ENCODE measurements around the gene GIN1.
"Not testable (repeated sequence)": the region's sequence is repeated elsewhere in the genome, so short reads cannot be mapped to it uniquely, and the experiment has no call there.

The GIN1 gene

DNA sequence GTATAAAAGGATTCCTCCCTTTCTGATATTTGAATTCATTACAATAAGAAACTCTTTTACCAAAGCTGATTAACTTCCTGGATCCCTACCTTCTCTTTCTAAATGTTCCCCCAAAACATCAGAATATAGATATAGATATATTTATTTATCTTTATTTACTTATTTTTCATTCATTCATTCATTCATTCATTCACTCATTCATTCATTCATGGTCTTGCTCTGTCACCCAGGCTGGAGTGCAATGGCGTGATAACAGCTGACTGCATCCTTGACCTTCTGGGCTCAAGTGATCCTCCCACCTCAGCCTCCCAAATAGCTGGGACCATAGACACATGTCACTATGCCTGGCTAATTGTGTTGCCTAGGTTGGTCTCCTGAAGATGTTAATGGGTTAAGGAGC is 30.7 kb downstream of the GIN1 start:
- Mint-ChIP-seq H3K9me3 (peaks cover 16% of the 10 kb centered on the region), H3K36me3 (peaks cover 47% of the 10 kb centered on the region), H3K4me3 (no peak overlapping the region), H3K4me1 (no peaks in the 10 kb centered on the region), H3K27me3 (no peaks in the 10 kb centered on the region), H3K27ac (no peak overlapping the region)

DNA sequence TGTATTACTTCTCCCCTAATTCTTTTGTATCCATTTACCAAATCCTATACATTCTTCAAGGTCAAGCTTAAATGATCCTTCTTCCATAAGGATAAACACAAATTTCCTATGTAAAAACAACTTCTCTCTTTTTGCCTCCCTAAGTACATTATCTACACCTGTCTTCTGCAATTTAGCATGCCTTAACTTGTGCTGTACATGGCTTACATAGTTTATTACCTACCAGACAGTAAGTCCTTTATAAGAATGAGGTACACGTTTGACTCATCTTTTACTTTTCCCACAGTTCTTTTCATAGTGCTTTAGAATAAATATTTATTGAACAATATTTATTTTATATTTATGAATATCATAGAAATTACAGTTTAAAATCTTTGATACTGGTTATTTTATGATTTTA is 33.4 kb downstream of the GIN1 start:
- H3K27me3 Mint-ChIP-seq = no peaks in the 10 kb centered on the region
- H3K4me1 Mint-ChIP-seq = no peaks in the 10 kb centered on the region
- peaks cover 40% of the 10 kb centered on the region for H3K9me3 Mint-ChIP-seq
- no peak overlapping the region for H3K27ac Mint-ChIP-seq
- no peak overlapping the region for H3K4me3 Mint-ChIP-seq
- H3K36me3 Mint-ChIP-seq = peaks cover 46% of the 10 kb centered on the region

DNA sequence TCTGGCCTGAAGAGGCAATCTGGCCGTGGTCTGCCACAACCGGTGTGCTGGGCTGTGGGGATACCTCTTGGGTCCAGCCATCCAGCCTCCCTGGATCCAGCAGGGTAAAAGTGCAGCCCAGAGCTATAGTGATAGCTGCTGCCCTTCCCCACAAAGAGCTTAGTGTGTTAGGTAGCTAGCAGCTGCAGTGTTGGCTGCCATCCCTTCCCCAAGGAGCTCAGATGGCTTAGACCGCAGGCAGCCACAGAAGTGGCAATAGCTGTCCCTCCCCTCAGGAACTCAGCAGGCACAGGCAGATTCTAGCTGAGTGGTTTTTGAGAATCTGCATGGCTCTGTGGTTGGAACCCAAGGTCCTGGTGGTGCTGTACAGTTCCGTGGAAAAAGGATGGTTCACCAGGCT is 40.1 kb downstream of the GIN1 start:
- Mint-ChIP-seq H3K9me3 (peaks cover 32% of the 10 kb centered on the region), H3K27ac (no peak overlapping the region), H3K4me3 (no peak overlapping the region), H3K4me1 (no peaks in the 10 kb centered on the region), H3K27me3 (no peaks in the 10 kb centered on the region), H3K36me3 (peaks cover 15% of the 10 kb centered on the region)

DNA sequence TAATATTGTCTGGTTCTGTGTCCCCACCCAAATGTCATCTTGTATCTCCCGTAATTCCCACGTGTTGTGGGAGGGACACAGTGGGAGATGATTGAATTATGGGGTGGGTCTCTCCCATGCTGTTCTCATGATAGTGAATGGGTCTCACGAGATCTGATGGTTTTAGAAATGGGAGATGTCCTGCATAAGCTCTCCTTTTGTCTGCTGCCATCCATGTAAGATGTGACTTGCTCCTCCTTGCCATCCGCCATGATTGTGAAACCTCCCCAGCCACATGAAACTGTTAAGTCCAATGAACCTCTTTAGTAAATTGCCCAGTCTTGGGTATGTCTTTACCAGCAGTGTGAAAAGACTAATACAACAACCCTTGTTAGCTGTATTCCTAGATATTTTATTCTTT is 44.5 kb downstream of the GIN1 start:
- Mint-ChIP-seq H3K9me3 (peaks cover 5% of the 10 kb centered on the region), H3K36me3 (peaks cover 1% of the 10 kb centered on the region), H3K4me1 (no peaks in the 10 kb centered on the region), H3K27me3 (no peaks in the 10 kb centered on the region), H3K4me3 (no peak overlapping the region), H3K27ac (no peak overlapping the region)

DNA sequence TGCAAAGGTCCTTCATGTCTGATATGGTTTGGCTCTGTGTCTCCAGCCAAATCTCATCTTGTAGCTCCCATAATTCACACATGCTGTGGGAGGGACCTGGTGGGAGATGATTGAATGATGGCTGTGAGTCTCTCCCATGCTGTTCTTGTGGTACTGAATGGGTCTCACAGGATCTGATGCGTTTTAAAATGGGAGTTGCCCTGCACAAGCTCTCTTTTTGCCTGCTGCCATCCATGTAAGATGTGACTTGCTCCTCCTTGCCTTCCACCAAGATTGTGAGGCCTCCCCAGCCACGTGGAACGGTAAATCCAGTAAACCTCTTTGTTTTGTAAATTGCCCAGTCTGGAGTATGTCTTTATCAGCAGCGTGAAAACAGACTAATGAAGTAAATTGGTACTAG is 46.4 kb downstream of the GIN1 start:
- H3K4me1 Mint-ChIP-seq, H3K36me3 Mint-ChIP-seq, H3K27ac Mint-ChIP-seq, H3K27me3 Mint-ChIP-seq, H3K9me3 Mint-ChIP-seq, H3K4me3 Mint-ChIP-seq: not testable (repeated sequence)

DNA sequence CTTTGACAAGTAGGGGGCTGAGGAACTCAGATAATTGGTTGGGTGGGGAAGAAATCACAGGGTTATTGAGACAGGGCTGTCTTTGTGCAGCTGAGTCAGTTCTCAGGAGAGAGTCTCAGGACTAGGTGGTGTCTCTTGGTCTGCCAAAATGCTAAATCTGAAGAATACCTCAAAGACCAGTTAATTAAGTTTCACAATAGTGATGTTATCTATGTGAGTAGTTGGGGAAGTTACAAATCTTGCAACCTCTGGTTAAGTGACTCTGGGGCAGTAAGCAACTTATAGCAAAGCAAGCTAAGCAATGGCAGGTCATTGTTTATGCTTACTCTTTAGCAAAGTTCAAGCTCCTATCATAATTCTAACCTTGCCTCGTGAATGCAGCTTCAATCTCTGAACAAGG is 53.6 kb downstream of the GIN1 start:
- no peak overlapping the region for H3K4me3 Mint-ChIP-seq
- no peaks in the 10 kb centered on the region for H3K27me3 Mint-ChIP-seq
- no peaks in the 10 kb centered on the region for H3K36me3 Mint-ChIP-seq
- no peaks in the 10 kb centered on the region for H3K4me1 Mint-ChIP-seq
- no peak overlapping the region for H3K27ac Mint-ChIP-seq
- no peaks in the 10 kb centered on the region for H3K9me3 Mint-ChIP-seq

DNA sequence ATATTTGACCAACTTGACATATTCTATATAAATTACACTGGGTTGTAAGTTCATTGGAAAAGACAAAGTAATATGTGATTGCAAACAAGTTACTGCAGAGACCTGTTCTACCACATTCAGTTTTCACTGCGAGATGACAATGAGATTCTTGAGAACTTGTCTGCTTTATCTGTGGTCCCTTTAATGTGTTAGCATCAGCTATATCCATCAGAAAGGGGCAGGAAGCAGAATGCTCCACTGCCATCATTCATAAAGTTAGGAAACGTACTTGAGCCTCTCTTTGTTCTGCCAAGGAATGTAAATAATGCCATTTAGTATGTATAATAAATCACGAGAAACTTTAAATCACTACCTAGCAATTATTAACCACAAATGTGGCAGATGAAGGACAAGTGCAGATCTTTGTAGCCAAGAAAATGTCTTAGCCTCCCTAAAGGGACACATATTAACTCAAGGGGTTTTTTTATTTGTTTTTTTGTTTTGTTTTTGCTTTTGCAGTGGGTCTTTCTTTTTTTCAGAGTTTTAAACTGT is 59.4 kb downstream of the GIN1 start:
- H3K4me3 Mint-ChIP-seq = no peak overlapping the region
- H3K27me3 Mint-ChIP-seq = peaks cover 1% of the 10 kb centered on the region
- H3K9me3 Mint-ChIP-seq = no peaks in the 10 kb centered on the region
- H3K4me1 Mint-ChIP-seq = no peaks in the 10 kb centered on the region
- no peak overlapping the region for H3K27ac Mint-ChIP-seq
- no peaks in the 10 kb centered on the region for H3K36me3 Mint-ChIP-seq

DNA sequence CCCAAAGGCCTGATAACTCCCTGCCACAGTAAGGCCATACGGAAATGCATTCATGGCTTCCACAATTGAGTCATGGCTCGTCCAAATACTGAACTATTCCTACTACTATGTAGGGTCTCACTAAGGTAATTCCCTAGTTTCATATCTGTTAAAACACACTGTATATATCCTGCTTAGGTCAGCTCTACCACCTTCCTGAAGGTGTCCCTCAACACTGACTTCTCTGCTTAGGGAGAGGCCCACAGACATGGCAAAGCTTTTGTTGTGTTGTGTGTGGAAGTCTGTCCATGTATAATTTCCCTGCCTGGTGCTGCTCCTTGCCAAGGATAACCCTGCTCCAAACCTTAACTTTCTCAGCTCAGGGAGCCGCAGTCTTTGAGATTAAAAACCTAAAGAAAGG is 60.4 kb downstream of the GIN1 start:
- Mint-ChIP-seq H3K4me3 (no peak overlapping the region), H3K36me3 (no peaks in the 10 kb centered on the region), H3K4me1 (no peaks in the 10 kb centered on the region), H3K27ac (no peak overlapping the region), H3K27me3 (peaks cover 1% of the 10 kb centered on the region), H3K9me3 (no peaks in the 10 kb centered on the region)

DNA sequence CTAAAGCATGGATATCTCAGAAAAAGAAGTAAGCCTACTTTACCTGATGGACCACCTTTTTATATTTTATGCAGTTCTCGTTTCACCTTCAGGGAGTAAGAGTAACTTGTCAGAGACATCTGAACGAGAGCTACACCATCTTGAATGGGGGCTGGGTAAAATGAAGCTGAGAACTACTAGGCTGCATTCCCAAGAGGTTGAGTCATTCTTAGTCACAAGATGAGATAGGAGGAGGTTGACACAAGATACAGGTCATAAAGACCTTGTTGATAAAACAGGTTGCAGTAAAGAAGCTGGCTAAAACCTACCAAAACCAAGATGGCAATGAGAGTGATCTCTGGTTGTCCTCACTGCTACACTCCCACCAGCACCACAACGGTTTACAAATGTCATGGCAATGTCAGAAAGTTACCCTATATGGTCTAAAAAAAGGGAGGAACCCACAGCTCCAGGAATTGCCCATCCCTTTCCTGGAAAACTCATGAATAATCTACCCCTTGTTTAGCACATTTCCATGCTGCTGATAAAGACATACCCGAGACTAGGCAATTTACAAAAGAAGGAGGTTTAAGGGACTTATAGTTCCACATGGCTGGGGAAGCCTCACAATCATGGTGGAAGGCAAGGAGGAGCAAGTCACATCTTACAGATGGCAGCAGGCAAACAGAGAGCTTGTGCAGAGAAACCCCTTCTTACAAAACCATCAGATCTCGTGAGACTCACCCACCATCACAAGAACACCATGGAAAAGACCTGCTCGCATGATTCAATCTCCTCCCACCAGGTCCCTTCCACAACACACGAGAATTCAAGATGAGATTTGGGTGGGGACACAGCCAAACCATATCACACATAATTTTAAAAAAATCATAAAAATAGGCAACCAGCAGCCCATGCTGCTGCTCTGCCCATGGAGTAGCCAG is 62.5 kb downstream of the GIN1 start:
- Mint-ChIP-seq H3K4me3 (no peak overlapping the region), H3K27ac (no peak overlapping the region), H3K9me3 (no peaks in the 10 kb centered on the region), H3K36me3 (no peaks in the 10 kb centered on the region), H3K4me1 (no peaks in the 10 kb centered on the region), H3K27me3 (peaks cover 1% of the 10 kb centered on the region)

DNA sequence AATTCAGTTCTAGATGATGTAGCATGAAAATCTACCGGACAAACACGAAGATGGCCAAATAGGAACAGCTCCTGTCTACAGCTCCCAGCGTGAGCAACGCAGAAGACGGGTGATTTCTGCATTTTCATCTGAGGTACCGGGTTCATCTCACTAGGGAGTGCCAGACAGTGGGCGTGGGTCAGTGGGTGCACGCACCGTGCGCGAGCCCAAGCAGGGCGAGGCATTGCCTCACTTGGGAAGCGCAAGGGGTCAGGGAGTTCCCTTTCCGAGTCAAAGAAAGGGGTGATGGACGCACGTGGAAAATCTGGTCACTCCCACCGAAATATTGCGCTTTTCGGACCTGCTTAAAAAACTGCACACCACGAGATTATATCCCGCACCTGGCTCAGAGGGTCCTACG is 73.2 kb downstream of the GIN1 start:
- H3K4me1 Mint-ChIP-seq, H3K27me3 Mint-ChIP-seq, H3K9me3 Mint-ChIP-seq, H3K36me3 Mint-ChIP-seq, H3K4me3 Mint-ChIP-seq, H3K27ac Mint-ChIP-seq: not testable (repeated sequence)

DNA sequence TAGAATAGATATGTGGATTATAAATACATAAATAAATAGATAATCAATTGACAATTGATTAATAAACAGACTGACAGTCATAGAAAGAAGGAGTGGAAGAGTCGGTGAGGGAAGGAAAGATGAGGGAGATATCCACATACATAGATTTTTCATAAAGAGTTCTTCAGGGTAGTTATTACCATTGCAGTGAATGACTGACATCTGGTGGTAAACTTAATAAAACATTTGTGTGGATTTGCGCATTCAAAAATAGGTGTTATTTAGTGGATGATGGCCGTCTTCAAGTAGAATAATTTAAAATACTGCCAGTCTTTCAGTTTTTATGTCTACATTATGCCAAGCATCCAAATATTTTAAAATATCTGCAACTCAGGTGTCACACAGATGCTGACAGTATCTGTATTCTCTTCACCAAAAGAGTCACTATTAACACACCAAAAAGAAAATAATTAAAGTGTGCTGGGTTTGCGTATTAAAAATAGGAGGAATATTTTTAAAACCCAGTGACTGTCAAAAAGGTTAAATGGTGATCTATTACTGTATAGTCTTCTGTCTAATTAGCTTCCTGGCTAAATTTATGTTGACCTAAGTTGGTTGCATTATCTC is 78.8 kb downstream of the GIN1 start:
- Mint-ChIP-seq H3K9me3 (no peaks in the 10 kb centered on the region), H3K27me3 (peaks cover 7% of the 10 kb centered on the region), H3K4me1 (no peaks in the 10 kb centered on the region), H3K36me3 (no peaks in the 10 kb centered on the region), H3K4me3 (no peak overlapping the region), H3K27ac (no peak overlapping the region)

DNA sequence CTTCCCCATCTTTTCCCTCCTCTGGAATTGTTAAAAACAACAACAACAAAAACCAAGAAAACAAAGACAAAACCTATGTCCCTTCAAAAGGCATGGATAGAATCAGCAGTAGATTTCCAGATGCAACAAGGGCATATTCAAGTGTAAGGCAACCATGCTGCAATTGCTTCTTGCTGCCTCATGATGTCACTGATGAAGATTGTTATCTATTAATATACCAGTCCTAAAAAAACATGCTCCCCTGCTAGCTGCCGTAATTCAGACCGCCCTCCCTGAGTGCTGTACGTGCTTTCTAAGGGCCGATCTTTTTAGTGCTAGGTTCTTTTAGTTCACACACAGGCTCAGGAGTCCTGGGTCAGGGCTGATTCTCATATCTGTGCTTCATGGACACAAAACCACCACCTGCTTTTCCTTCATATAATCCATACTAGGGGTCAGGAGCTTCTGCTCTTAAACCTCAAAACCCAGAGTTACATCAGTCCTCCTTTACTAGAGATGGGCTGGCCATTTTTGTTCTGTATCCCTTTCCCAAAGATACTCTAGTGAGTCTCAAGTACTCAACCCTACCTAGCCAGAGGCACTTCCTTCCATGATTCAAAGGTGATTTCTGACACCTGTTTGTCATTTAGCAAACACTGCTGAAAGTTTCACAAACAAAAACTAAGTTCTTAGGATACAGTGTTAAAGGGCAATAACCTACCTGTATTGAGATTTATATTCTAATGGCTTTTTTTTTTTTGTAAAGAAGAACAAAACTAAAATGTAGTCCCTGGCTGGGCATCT is 82.1 kb downstream of the GIN1 start:
- H3K9me3 Mint-ChIP-seq = no peaks in the 10 kb centered on the region
- no peaks in the 10 kb centered on the region for H3K36me3 Mint-ChIP-seq
- peaks cover 4% of the 10 kb centered on the region for H3K27me3 Mint-ChIP-seq
- no peak overlapping the region for H3K27ac Mint-ChIP-seq
- H3K4me1 Mint-ChIP-seq = no peaks in the 10 kb centered on the region
- H3K4me3 Mint-ChIP-seq = no peak overlapping the region

DNA sequence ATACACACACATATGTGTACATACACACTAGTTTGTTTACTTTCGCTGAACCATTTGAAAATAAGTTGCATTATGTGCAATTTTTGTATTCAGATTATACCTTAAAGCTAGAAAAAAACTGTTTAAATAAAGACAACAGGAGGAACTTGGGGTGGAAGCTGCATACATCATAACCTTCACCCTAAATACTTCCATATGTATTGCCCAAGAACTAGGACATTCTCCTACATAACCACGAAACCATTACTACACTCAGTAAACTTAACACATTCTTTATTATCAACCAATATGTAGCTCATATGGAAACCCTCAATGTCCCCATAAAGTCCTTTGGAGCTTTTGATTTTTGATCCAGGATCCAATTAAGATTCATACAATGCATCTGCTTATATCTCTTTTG is 83.3 kb downstream of the GIN1 start:
- no peaks in the 10 kb centered on the region for H3K36me3 Mint-ChIP-seq
- H3K4me3 Mint-ChIP-seq = no peak overlapping the region
- no peaks in the 10 kb centered on the region for H3K9me3 Mint-ChIP-seq
- peaks cover 4% of the 10 kb centered on the region for H3K27me3 Mint-ChIP-seq
- H3K4me1 Mint-ChIP-seq = no peaks in the 10 kb centered on the region
- no peak overlapping the region for H3K27ac Mint-ChIP-seq
